RPMI7951 (cell line): Measurements from ENCODE around the gene CXXC4. TPM values are rescaled to one million over a fixed set of nuclear protein-coding genes. Genes with fewer than 3 reads are reported as not detected.

Experiments
- DNase-seq: peaks from one replicate; pipeline ENCODE4 v3.0.0-alpha.2; 2012; ENCODE audit warnings: low read depth
- total RNA-seq: library from RNA; depleted of rRNA; stranded (reverse); fragments of >200 nt; shearing (Covaris generic); gene quantifications from 2 replicates; pipeline ENCODE4 v1.2.3, GENCODE V29; 2014; rRNA removed

Gene CXXC4
- not detected in 2 replicates for total RNA-seq

DNA sequence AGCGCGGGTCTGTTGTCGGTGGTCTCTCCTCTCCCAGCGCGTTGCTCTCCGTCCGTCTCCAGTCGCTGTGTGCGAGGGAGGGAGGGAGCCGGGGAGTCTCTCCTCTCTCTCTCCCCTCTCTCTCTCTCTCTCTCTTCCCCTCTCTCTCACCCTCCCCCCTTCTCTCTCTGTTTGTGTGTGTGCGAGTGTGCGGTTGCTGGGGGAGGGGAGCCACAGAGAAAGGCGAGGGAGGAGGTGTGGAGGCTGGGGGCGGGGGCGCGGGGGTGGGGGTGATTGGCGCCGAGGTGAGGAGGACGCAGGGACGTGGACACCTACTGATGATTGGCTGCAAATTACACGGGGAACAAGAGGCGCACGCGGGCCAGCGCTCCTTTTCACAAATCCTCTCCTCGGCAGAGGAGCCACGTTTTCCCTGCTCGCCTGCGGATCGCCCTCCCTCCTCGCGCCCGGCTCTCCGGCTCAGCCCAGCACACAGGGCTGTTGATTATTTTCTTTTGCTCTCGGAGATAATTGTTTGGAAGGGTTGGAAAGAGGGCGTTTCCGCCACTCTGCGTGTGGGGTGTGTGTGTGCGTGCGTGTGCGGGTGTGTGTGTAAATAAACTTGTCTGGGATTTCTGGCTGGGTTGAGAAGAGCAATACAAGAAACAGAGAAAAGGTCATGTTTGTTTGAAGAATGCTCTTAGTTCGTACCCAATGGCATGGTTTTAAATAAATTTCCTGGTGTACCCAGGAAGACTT is at the start of gene CXXC4:
Gene CXXC4 (minus strand): TSS at position 73 of the 738 bp plus-strand sequence. CDS start 3,092 bp downstream, outside the sequence.
- DNase-seq = peak; percentile 23

DNA sequence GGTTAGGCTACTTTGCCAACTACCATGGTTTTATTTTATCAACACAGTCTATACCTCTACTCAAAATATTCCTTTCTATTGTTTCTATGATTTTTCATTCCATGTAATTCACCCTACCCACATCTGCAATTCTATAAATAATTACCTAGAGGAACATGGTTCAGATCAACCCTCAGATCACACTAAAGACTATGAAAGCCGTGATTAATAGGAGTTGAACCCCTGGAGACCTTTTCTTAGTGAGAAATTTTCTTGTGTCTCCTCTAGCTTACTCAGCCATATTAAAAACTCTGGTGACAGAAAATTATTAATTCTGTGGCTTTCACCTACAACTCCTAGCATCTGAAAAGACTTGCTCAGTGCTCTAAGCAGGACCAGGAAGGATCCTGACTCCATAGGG is 38.5 kb upstream of the CXXC4 start:
- no peak for DNase-seq

DNA sequence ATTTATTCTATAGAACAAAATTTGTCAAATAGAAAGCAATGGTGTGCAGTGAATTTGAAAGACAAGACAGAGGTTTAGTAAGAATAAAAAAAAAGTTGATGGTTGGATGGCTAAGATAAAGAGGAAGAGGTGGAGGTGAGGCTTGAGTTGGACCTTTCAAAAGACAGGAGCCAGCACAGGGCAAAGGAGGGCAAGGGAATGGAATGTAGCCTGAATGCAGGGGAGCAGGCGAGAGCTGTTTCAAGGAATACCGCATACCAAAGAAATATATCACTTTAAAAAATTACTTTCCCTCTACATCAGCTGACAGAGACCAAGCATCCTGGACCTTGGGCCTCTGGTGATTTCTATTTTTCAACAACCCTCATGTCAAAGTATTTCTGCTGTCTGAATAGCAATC is 38.0 kb upstream of the CXXC4 start:
- DNase-seq = no peak

DNA sequence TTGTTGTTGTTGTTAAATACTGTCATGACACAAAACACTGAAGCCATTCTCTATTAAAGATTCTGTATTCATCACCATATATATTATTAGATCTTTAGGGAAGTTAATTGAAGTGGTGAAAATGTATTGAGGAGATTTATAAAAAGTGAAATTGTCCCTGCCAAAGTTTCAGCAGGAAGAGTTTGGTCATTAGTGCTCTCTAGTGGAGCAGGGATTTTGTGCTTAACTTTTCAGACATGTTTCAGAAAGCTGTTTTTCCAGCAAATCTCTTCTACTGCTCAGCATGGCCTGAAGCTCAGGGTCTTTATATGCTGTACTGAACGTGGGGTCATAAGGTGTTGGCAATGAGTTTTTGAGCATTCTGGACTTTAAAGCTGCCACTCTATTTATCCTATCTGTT is 36.7 kb upstream of the CXXC4 start:
- no peak for DNase-seq

DNA sequence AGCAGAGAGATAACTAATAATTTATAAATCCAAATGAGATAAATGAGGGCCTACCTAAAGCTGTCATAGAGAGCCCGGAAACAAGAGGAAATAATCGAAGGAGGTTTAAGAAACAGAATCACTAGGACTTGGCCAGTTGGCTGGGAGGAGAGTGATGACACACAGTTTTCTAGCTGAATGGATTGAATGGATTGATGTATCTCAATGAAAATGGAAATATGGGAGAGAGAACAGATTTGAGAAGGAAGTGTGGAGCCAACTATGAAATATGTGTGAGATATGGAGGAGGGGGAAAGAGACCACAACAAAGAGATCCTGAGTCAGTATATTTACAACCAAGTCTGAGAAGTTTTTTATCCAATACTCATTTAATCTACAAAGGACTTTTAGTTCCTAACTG is 35.7 kb upstream of the CXXC4 start:
- no peak for DNase-seq

DNA sequence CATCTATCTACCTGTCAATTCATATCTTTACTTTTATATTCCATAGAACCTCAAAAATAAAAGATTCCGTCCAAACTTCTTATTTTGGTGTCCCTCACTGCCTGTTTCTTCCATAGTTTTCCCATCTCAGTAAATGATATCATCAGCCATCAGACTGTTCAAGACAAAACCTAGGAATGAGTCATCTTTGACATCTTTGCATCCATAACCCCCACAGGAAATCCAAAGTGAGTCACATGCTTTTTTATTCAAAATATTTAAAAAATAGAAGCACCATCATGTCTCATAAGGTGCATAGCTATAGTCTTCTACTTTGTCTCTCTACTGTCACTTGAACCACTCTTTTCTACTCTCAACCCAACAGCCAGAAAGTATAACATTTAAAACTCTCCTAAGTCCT is 29.9 kb upstream of the CXXC4 start:
- no peak for DNase-seq

DNA sequence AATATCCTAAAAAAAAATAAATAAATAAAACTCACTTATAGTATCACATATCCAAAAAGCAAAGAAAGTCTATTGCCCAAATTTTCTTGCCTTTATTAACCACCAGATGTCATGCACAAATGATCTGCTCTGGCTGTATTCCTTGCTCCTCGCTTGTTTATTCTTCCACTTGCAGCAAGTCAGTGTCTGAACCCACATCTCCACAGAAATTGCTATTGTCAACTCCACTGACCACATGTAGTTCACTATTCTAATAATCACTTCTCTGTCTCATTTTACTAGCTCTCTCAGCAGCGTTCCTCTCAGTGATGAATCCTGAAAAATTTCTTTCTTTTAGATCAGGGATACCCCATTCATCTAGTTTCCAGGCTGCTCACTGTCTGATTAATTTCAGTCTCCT is 29.3 kb upstream of the CXXC4 start:
- no peak for DNase-seq

DNA sequence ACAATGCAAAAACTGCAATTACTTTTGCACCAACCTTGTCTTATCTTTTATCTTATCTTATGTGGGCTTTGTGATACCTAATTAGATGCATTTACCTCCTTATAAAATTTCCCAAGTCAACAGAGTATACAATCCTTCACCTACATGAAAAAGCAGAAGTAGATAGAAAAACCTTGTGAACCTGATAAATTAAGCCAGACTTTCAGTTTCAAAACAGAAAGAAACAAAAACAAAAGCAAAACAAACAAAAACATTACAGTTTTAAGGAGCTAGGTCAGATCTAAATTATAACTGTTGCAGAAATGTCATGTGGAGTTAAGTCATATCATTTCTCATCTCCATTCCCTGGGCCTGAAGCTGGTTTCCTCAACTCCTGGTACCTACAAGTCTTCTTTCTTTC is 24.9 kb upstream of the CXXC4 start:
- no peak for DNase-seq

DNA sequence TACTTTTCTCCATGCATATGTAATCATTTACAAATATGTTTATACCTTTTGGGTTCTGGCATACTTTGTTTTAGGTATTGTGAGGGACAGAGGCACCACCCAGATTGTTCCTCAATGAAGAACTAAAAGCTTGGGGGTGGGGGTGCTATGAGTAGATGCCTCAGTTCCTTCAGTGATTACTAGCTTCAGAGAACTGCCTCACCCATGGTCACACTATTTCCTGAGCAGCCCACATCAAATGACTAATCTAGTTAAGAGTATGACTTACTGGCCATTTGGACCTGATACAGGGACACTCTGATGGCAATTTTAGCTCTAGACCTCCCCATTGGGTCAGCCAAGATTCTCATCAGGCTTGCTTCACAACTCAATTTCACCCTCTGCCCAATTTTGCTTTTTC is 22.2 kb upstream of the CXXC4 start:
- no peak for DNase-seq

DNA sequence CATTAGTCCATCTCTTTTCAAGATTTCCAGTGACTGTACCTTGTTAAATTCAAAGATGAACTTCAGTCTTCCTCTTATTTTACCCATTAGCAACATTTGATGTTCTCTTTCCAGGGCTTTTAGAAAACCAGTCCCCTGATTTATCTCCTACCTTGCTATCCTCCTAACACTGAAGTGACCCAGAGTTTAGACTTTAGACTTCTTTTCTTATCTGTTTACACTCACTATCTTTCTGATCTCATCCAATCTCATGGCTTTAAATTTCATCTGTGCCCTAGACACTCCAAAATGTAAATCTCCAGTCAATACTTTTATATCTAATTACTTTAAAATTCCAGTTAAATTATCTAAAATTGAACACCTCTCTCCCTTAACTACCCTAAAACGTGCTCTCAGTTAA is 13.5 kb upstream of the CXXC4 start:
- no peak for DNase-seq

DNA sequence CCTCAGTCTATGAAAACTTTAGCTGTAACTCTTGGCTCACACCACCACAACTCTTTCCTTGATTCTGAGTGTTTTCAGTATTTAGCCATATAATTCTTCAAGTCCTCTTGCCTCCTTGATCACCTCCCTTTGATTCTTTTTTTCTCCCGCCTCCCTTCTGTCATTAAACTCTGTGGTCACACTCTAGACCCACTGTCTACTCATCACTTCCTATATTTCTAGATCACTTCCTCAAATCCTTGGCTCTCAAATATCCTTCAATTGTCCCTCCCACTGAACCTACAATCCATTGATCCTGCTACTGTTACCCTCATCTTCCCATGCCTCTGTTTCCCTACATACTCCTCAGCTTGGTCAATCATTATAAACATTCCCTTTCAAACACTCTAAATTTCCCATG is 12.4 kb upstream of the CXXC4 start:
- DNase-seq = no peak

DNA sequence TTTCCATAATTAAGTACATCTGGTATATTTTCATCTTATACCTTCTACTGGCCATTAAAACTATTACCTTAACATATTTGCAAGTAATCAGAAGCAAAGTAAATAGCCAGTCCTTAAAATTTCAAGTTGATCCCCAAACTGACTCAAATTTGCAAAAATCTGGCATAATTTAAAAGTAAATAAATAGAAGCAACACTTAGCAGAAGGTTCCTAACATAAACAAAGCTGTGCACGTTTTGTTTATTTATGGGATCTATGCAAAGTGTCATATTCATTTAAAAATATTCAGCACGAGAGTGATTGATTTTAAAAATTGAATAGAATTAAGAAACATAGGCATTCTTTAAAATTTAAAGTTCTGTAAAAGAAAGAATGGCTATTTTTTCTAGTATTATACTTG is 9.8 kb upstream of the CXXC4 start:
- DNase-seq = no peak

DNA sequence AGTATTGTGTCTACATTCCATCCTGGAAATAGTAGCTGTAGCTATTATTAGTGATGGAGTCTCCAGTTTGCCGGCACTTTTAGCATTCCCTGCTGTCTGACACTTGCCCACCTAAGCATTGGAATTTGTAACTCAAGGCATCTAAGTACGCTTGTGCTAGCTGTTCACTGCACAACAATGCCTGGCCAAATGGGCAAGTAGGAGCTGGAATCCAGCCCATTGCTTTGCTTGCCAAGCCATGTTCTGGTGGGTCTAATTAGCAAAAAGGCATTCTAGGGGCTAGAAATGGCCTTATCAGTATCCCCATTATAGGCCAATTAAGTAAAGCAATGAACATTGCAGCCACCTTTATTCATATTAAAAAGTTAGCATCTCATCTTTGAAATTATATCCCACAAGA is 7.8 kb upstream of the CXXC4 start:
- DNase-seq = no peak

DNA sequence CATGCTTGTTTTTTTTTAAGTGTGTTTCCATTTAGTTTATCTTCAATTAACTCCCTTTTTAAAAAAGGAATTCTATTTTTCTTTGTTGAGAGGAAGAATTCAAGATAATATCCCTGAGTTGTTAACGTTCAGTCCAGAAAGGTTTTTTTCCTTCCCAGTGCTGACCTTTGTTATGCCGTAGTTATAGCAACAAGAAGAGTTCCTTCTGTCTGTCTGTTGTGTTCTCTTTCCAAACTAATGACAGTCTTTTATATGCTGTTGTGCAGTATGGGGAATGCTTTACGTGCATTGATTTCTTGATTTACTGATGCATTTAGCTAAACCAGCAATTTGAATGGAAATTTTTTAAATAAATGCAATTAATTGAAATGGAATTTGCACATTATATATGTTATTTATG is 6.6 kb upstream of the CXXC4 start:
- DNase-seq = no peak

DNA sequence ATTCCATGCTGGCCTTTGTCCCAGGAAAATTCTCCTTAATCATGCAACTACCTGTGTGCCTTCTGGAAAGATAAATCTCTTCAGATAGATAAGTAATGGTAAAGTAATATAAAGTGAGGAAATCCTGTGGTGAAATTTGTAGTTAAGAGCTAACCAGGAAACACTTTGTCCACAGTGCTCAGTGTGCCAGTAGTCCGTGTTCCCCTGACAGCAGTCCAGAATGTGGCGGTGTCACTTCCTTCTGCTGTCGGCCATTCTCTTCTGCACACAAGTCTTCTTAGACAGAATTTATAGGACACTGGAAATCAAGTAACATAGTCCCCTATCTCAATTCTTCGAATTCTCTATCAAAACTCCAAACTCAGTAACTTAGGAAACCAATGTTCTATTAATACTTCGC is 5.7 kb upstream of the CXXC4 start:
- DNase-seq = no peak

DNA sequence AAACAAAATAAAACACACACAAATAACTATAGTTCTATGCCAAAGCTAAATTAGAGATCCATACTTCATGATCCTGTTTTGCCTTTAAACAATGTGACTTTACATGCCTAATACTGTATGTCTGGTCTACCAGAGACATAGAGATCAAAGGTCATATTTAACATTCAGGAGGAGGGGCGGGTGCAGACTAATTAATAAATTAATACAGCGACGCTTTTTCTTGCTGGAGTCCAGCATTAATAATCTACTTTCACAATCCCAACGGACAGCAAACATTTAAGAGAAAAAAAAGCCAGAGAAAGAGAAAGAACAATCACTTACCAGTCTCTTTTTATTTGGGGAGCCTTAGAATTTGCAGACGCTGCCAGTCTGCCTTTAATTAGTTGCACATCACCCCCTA is 509 bp downstream of the CXXC4 start:
- DNase-seq = no peak

DNA sequence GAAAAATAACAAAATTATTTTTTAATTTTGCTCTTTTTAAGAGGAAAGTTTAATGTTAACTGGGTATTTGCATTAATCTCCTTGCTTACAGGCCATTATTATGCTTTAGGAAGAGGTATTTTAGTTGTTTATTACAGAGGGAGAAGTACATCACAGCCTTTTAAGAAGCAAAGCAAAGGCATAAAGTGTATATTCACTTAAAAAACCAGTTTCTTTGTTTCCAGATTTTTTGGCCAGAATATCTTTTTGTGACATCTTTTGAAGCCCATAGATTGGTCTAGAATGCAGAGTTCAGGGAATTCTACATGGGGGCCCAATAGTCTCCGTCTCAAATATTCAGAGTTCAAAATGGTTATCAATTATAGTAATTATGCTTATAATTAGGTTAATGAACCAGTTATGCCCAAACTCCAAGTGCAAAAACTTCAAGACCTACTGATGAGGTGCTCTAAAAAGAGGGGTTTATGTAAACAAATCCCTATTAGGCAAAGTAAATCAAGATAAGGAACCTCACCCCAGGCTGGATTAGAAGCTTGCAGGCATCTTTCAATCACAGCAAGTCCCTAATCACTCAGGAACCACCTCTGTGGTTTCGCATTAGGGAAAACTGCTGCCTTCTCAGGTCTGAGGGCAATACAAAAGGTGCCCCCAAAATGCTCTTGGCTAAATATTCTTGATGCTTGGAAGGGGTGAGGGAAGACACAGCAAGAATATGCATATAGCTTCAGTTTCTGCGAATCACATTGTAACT is 1.4 kb downstream of the CXXC4 start:
- no peak for DNase-seq

DNA sequence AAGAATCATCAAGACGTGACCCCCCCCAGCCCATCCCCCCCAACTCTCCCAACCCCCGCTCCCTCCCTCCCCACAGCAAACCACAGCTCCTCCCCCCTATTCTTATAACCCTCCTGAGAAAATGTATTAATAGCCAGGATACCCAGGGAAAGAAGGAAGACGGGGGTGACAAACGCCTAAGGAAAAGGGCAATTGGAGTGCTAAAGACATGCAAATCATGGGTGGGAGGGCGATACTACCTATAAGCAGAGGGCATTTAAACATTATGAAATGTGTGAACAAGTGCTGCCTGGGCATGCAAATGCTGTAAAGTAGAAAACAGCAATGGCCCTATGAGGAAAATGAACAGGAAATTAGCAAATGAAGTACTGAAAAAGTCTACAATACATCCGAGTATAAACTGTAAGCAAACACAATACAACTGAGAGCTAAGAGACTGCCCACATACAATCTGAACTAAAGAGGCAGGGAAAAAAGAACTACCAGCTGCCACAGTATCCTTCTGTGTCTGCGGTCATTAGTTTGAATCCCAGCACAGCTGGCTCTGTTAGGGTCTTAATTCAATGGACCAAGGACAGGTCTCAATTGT is 2.4 kb downstream of the CXXC4 start:
- DNase-seq = no peak

DNA sequence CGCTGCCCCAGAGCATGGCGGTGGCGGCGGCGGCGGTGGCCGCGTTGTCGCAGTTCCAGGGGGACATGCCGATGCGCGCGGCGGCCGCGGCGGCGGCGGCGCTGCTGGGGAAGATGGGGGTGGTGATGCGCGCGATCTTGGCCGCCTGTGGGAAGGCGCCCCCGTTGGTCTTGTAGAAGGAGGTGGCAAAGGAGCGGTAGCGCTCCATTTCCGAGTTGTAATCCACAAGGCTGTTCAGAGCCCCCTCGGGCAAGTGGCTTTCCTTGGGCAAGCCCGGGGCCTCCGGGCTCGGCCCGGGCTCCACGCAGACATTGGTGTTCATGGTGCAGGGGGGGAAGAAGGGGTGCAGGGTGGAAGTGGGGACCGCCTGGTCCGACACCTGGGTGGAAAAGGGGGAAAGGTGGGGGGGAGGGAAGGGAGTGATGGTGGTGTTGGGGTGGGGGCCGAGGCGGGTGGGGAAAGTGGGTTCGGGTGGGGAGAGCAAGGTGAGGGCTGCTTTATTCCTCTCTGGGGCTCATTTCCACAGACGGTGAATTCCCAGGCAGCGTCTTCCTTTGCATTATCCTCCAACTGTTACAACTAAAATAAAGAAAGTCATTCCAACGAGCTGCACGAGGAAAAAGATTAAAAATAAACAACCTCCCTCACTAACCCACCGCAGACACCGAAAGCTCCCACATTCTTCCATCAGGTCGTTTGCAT is 3.1 kb downstream of the CXXC4 start:
- peak; percentile 11 for DNase-seq

DNA sequence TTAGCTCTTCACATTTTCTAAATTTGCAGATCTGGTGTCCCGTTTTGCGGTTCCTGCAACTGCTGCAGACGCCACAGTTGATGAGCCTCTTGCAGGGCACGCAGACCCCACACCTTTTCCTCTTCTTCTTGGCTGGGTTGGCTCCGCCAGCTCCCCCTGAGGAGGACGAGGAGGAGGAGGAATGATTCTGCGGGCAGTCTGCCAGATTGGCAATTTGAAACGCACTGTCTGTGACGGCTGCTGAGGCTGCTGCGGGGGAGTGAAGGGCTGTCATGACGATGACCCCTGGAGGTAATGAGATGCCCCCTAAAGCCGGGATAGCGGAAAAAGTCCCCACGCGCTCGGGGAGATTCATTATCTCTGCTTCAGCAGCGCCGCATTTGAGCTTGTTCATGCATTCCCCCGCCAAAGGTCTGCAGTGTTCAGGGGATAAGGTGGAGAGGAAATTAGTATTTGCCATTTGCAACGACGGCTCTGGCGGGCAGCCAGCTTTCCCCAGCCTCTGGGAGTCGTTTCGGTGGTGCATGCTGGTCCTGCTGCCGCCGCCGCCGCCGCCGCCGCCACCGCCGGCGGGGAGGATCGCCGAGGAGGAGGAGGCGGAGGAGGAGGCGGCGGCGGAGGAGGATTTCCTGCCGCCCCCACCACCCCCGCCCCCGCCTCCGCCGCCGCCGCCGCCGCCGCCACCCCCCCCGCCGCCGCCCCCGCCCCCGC is 3.8 kb downstream of the CXXC4 start:
- peak; percentile 51 for DNase-seq

DNA sequence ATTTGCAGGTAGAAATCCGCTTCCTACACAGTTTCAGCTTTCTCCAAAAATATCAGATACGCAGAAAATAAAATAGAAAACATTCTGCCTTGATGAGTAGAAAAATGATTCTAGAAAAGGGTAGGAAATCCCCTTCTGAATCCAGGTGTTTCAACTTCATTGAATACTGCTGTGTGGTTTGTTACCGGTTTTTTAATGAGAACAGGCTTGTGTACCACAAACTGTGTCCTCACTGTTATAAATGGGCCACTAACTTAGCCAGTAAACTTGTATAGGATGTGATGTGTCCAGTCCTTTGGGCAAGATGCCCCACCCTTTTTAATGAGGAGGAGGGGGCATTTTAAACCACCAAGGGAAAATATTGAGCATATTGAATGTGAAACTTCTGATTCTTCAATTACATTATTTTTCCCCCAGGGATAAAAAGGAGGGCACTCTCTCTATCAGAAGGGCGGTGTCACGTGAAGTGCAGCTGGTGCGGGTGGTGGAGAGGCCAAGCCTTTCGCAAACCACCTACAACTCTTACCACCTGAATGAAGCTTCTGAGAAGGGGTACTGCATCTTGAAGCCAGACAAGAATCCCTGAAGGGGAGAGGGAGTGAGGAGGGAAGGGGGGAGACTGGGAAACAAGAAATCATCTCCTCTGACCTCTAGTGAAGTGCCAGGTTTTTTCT is 4.5 kb downstream of the CXXC4 start:
- peak; percentile 1 for DNase-seq
